ENCODE data around the gene SPAG7.

GRCh38 chr17:4972752-4973151 lies 5.1 kb upstream of the SPAG7 start:
- TF ChIP-seq CTCF (IDR thresholded peaks at IDR 0.05; ENCODE audit: low read depth, low read length, missing input control) (no peak), RAD21 (IDR thresholded peaks at IDR 0.05) (no peak), FOXA1 (IDR thresholded peaks at IDR 0.05) (no peak), EGR1 (IDR thresholded peaks at IDR 0.05; ENCODE audit: low read depth in 2 of 2) (no peak), TAF1 (conservative IDR thresholded peaks at IDR 0.05) (no peak), GABPA (IDR thresholded peaks at IDR 0.05 in 1 of 2, conservative IDR thresholded peaks at IDR 0.05 in 1 of 2) (no peak), REST (IDR thresholded peaks at IDR 0.05) (no peak)
